Activated T-helper 9 cell treated with anti-CD3 and anti-CD28 coated beads, Interleukin-2, amount 50 U/mL, for 16 hours (primary cell): ENCODE results near the gene UNC5A.

ENCODE experiments used
- DNase-seq: peaks from one replicate; pipeline ENCODE4 v3.0.0-alpha.2; 2020; ENCODE audit warnings: low read depth

Gene UNC5A

DNA sequence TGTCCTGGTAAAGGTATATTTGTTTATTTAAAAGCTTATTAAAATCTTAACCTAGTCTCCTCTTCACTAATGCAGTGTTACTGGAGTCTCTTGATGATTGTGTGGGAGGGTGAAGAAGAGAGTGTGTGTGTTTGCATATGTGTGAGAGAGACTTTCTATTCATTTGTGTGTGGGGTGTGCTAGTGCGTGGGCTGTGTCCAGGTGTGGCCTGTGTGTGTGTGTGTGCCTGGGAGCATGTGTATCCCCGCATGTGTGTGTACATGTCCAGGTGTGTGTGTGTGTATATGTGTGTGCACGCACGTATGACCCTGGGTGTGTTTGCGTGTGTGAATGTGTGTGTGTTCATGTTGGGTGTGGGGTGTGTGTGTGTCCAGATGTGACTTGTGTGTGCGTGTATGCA, 10.3 kb upstream of the UNC5A start:
- no peak for DNase-seq

DNA sequence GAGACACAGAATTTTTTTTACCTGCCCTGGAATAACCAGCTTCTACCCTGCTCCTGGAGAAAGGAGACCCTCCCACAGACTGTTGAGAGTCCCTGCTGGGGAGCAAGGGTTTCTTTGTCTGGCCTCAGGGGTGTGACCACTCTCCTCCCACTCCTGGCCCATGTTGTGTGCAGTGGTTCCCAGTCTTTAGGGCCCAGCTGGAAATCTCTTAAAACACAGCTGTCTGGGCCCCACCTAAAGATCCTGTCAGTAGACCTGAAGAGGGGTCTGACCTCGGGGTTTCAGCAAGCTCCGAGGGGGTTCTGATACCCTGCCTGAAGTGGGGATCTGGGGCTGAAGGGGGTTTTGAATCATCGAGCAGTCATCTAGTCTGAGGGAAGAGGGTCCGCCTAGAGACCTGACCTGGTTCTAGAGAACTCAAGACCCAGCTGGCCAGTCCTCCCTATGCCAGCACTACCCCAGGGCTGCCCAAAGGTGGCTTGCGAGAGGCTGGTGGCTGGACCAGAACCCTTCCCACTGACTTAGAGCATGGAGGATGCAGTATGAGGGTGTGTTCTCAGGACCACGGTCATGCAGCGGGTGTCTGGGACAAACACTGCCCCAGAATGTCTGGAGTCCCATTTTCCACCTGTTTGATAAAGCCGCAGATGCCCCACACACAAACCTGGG, 8.1 kb upstream of the UNC5A start:
- no peak for DNase-seq

- DNase-seq = no peak
These were observed 7.1 kb upstream of the UNC5A start for GRCh38 chr5:176803068-176803942.

DNA sequence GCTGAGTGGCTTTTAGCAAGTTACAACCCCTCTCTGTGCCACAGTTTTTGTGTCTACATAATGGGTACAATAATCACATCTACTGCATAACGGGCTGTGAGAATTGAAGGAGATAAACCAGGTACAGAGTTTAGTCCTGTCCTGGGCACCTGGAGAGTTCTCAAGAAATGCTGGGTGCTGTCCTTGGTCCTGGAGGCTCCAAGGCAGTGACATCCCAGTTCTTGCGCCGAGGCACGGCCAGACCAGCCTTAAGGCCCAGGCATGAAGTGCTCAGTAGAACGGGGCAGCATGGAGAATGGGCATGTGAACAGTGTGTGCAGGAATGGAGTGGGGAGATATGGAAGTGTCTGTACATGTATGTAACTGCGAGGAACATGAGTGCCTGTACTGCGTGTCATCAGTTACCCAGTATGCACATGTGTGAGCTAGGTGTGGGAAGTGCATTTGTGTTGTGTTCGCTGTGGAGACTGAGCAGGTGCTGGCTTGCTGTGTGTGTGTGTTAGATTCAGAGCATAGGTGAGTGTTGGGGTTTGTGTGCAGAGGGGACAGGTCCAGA, 6.3 kb upstream of the UNC5A start:
- DNase-seq = no peak

DNA sequence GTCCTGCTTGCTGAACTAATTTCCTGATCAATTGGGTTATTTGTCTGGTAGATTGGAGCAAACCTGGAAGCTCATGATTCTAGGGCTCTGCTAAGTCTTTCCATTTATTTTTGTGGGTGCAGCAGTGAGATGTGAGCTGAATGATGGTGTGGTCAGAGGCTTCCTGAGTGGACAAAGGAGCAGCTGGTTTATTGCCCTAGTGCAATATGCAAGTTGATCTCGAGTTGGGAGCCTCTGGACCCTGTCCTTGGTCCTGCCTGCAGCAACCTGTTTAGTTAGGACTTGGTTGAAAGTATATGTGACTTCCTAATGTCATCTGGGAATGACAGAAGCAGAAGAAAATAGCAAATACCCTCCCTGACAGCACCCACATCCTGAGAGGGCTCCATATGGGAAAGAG, 4.2 kb upstream of the UNC5A start:
- no peak for DNase-seq

DNA sequence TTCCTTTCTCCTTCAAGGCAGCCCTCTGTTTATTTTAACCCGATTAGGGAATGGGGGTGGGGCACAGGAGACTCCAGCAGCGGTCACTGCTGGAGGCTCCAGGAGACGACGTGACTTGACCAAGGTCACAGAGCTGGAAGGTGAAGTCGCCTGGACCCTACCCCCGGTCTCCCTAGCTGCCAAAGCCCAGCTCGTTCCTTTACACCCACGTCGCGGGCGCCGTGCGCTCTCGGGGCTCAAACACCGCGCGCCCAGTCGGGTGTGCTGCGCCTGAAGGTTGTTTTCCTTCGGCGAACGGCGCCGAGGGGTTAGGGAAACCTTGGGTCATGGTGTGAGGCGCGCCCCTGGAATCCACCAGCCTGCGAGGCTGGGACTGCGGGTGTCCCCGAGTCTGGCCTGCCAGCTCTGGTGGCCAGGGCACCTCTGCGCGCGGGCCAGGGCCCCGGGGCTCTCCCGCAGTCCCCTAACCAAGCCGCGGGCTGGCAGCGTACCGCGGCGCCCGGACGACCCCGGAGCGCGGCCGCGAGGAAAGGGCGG, 747 bp upstream of the UNC5A start:
- no peak for DNase-seq

GRCh38 chr5:176810687-176811501, 535 bp downstream of the UNC5A start:
- DNase-seq = no peak

DNA sequence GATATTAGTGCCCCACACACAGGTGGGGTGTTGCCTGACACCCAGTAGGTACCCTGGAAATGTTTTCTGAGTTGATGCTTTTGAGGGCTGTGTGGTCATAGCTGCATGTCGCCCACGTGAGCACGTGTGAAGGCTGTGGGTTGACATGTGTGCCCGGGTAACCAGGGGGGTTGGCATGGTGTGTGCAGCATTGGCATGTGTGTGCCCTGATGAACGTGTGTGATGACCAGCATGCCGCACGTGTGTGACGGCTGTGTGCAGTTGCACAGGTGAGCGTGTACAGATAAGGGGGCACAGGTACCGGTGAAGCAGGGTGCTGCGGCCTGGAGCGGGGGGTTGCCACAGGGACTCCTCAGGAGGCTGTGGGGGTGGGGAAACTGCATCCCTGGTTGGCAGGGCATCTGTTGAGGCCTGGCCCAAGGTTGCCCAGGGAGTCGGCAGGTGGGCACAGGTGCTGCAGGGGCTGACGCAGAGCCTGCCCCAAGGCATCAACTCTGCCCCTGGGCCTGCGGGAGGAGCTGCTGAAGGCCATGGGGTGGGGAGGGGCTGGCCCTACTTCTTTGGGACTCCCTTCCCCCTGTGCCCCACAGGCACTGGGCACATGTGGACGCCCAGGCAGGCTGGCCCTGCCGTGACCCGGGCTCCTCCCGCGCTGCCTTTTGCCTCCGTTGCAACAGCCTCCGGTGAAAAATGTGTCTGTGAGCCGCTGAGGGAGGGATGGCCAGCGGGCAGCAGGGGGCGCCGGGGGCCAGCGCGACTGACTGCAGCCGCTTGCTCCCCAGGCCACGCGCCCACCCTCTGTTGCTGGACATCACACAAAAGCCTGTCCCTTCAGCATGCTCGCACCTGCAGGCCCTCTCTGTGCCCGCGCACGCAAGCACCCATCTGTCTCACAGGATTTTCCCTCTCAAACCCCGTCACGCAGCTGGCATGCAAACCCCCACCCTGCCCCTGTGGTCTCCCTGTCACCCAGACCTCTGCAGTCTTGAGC, 2.2 kb downstream of the UNC5A start:
- DNase-seq = no peak

DNA sequence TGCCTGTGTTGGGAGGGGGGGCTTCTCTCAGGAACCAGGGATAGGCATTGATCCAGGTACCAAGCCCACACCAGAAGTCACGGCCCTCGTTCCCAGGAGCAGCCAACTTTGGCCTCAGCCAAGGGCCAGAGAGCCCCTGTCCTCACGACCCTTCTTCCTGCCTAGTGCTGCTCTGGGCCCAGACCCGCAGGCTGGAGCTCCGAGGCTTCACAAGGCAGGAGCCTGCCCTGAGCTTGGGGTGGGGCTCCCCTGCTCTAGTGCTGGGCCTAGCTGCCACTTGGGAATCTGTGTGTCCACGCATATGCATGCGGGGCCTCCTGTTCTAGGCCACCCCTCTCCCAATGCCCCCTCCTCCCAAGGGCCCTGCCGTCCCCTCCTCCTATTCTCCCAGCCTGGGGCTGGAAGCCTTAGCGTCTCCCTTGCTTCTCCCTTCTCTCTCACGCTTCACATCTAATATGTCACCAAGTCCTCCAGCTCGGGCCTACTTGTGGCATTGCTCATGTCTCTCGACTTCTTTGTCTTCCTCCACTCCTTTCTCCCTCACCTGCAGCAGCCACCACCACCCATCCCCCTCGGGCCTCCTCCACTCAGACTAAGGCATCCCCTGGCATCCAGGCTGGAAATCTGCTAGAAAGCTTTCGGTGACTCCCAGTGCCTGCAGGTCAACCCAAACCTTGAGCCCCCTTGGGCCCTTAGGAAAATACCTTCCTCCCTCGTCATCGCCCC, 3.4 kb downstream of the UNC5A start:
- DNase-seq = no peak

- no peak for DNase-seq
These were observed 3.9 kb downstream of the UNC5A start for GRCh38 chr5:176814313-176814685.

- no peak for DNase-seq
These were observed 4.6 kb downstream of the UNC5A start for GRCh38 chr5:176814836-176815438.

- DNase-seq = no peak
These were observed 5.8 kb downstream of the UNC5A start for GRCh38 chr5:176816043-176816745.

DNA sequence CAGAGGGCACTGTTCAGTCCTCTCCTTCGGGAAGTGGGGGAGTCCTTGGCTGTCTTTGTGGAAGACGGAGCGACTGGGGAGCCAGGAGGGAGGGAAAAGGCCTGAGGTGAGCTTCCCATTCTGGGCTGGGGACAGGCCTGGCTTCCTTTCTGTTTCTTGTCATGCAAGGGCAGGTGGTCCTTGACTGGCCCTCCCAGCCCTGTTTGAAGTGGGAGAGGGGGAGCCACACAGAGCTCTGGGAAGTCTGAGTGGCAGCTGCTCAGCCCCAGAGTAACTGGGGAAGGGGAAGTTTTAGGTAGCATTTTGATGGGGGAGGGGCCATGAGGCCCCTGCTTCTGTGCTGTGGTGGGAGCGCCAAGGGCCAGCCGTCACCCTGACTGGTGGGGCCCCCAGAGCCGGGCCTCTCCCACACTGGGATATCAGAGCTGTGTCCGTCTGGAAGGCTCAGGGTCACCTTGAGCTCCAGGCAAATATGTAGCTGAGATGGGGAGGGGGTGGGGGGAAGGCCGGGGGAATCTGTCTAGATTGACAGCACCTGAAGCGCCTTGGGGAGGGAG, 6.5 kb downstream of the UNC5A start:
- DNase-seq = no peak

DNA sequence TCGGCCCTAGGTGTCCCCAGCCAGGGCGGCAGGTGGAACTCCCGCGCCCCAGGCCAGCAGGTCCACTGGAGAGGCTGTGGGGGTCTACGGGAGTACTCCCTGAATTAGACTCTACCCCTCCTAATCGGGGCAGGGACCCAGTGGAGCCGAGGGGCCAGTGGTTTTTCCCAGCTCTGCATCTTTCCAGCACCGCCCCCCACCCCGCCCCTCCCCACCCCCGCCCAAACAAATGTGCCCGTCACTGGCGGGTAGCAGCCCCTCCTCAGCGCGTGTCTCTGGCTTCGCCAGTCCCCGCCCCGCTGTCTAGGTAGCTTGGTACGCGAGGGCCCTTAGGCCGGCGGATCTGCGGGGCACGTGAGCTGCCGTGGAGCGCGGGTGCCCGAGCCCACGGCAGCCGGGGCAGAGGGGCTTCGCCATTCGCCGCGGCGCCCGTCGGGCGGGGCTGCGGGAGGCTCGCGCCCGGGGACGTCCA, 7.0 kb downstream of the UNC5A start:
- no peak for DNase-seq

- no peak for DNase-seq
These were observed 7.5 kb downstream of the UNC5A start for GRCh38 chr5:176817841-176818377.

DNA sequence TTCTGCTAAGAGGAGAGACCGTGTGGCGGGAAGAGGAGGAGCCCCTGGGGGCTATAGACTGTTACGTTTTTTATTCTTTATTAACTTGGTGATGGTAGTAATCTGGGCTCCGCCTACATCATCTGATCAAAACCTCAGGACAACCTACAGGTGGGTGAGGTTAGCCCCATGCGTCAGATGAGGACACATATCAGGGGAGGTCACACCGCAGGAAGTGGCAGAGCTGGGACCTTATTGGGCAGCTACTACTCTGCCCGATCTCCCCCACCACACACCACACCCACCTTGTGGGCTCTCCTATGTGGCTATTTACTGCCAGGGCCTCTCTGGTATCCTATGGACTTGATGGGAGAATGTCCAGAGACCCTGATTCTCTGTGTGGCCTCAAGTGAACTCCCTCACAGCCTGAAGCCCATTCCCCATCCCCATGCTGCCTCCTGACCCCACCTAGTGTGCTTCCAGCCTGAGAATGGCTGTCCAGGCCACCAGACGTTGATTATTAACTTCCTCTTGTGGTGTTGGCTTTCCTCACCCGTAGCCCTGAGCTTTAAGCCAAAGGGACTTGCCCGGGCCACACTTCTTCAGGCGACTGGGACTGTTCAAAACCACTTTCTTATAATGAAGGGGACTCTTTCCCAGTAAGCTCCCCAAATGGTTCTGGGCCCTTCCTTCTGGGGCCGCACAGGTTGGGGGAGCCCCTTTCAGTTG, 8.2 kb downstream of the UNC5A start:
- no peak for DNase-seq

- no peak for DNase-seq
These were observed 9.1 kb downstream of the UNC5A start for GRCh38 chr5:176819476-176819875.

- no peak for DNase-seq
These were observed 10.6 kb downstream of the UNC5A start for GRCh38 chr5:176820937-176821336.
